Measurements from ENCODE around the gene TMEM150C.

TMEM150C gene

DNA sequence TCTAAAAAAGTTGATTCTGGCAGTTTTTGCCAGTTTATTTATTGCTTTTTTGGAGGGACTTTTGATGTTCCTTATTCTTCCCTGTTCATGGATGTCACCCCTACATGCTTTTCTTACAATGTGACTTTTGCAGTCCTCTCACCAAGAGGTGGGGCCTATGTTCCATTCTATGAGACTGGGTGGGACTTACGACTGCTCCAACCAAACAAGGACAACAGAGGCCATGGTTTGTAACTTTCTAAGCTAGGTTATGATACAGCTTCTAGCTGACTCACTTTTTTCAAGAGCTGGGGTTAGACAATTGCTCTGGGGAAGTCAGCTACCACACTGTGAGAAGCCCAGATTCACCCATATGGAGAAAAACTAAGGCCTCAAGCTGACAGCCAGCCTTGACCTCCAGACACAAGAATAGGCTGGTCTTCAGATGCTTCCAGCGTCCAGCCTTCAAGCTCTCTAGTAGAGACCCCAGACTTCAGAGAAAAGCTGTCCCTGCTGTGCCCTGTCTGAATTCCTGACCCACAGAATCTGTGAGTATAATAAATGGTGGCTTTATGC, 91.9 kb downstream of the TMEM150C start:
- no peak for DNase-seq

DNA sequence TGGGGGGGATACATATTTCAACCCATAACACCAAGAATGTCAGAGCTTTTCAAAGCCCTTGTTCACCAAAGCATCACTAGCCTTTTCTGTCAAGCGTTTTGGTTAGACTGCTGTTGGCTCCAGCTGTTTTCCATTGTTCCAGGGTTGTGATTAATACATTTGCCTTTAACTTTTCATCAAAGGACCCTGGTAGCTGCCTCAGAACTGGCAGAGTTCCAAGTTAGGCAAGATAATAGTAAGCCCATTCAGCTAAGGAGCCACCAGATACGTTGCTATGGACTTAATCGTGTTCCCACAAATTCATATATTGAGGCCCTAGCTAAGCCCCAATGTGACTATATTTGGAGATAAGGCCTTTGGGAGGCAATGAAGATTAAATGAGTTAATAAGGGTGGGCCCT, 94.3 kb downstream of the TMEM150C start:
- no peak for DNase-seq

DNA sequence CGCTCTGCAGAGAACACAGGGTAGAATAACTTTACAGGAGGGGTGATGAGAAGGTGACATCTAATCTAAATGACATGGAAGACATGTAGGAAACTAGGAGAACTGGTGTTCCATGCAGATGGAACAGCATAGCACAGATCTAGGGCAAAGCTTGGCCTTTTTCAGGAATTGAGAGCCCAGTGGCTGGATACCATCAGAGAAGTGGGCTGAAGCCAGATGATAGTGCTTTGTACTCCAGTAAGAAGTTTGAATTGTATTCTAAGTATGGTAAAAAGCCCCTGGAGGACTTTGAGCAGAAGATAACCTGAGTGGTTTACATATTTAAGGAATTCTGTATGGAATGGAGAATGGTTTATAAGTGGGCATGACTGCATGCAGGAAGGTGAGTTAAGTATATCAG, 98.6 kb downstream of the TMEM150C start:
- DNase-seq = no peak

DNA sequence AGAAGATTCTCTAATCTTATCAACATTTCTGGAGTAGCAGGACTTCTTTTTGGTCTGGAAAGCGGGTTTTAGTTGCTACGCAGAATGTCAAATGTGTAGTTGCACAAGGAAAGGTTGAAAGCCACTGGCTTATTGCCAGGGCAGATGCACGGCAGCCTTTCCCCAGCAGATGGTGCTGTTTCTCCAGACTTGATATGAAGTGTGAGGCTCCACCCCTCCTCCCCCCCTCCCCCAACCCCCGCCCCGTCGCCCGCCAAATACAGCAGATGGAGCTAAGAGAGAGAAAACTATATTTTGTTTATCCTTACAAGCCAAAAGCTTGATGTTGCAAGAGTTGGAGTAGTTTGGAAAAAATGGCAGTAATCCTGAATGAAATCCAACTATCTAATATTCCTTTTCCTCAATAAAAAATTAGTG, 99.4 kb downstream of the TMEM150C start:
- DNase-seq = peak; percentile 83 to 87

DNA sequence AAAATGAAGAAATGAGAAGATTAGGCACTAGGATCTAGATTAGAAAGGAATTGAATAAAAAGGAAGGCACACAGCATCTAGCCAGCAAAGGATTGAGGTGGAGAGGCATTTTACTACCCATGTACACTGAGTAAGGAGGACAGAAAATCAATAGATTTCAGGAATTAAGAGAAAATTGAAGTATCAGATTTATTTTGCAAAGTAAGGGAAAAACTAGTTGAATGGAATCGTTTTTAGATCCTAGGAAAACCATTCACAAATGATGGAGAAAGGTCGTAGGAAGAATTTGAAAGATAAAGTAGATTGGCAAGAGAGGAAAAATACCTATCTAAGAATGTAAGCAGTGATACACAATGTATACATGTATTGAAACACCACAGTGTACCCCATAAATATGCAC, 100.1 kb downstream of the TMEM150C start:
- DNase-seq = no peak

DNA sequence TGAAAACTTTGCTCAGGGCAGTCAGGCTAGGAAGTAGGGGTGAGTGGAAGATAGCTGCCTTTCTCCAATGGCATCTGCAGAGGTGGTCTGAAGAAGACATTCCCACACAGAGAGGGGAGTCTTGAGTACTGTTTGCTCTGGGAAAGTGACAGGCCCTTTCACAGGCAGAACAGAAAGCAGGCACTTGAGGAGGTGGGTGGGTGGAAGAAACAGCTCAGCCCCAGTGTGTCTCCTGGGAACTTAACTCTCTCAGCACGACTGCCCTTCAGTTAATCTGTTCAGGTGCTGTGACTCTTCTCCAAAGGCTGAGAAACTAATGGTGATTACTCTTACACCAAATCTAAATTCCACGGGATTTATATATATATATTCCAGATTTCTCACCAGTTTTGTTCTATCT, 103.1 kb downstream of the TMEM150C start:
- no peak for DNase-seq

DNA sequence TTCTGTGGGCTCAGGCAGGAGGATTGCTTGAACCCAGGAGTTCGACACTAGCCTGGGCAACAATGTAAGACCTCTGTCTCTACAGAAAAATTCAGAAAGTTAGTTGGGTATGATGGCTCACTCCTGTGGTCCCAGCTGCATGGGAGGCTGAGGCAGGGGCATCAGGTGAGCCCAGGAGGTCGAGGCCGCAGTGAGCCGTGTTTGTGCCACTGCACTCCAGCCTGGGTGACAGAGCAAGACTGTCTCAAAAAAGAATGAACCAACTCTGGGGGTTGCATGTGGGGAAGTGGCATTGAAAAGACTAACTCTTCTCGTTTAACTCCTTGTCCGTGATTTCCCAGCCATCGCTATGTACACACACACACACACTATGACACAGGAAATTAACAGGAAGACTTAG, 104.5 kb downstream of the TMEM150C start:
- DNase-seq = no peak

DNA sequence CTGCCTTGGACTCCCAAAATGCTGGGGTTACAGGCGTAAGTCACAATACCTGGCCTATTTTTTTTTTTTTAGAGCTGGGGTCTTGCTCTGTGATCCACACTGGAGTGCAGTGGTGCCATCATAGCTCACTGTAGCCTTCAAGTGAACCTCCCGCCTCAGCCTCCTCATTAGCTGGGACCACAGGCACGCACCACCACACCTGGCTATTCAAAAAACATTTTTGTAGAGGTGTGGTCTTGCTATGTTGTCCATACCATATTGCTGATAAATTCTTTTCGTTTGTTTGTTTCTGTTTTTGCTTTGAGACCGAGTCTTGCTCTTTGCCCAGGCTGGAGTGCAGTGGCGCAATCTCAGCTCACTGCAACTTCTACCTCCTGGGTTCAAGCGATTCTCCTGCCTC, 109.8 kb downstream of the TMEM150C start:
- DNase-seq = no peak

DNA sequence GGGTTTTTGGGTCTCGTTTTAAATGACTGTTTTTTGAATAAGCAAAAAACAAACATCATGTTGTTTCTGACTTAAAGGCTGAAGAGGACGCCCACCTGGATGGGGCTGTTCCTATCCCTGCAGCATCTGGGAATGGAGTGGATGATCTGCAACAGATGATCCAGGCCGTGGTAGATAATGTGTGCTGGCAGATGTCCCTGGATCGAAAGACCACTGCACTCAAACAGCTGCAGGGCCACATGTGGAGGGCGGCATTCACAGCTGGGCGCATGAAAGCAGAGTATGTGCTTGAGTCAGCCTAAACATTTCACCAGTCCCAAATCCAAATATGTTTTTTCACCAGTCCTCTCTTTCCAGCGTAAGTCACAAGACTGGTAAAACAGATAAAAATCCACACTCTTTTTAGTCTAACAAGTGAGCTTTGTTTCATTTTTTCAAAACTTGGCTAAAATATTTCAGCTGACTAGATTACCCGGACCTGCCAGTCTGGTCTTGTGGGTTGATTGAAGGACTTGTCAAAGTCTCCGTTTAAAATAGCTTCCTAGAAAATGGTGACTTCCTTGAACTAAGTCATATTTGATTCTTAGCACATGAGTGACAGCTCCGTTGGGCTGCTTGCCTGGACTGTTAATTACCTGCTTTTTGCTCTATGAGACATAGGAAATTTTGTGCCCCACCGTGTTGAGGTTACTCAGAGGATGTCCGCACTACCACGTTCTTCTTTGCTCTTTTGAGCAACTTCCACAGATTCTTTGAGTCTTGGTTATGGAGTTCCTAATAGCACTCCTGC, 110.6 kb downstream of the TMEM150C start:
- DNase-seq = no peak

DNA sequence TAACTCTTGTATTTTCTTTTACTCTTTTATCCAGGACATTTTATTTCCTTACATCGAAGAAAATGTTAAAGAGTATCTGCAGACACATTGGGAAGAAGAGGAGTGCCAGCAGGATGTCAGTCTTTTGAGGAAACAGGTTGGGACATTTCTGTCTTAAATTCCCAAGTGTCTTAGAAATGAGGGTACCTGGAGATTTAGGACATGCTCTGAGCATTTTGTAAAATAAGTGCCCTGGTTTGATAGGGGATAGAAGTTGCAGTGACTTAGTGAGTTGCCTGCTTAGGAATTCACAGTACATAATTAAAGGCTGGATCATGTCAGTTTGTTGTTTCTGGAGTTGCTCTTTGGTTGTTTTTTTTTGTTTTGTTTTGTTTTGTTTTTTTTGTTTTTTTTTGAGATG, 113.9 kb downstream of the TMEM150C start:
- DNase-seq = no peak

DNA sequence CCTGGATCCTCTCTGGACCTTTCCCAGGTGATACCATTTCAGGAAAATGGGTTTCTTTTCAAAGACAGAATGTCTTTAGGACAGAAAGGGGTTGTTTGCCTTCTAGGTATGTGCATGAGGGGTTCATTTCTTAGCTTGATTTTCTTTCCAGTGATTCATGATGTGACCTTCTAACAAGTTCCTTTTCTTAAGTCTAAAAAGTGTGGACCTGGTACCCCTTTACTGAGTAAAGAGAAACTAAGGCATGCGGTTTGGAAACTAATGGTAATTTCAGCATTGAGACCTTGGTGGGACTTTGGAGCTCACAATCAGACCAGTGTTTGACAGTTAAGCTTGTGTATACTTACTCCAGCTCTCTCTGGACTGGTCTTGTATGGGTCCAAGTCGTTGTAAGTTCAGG, 122.7 kb downstream of the TMEM150C start:
- no peak for DNase-seq

DNA sequence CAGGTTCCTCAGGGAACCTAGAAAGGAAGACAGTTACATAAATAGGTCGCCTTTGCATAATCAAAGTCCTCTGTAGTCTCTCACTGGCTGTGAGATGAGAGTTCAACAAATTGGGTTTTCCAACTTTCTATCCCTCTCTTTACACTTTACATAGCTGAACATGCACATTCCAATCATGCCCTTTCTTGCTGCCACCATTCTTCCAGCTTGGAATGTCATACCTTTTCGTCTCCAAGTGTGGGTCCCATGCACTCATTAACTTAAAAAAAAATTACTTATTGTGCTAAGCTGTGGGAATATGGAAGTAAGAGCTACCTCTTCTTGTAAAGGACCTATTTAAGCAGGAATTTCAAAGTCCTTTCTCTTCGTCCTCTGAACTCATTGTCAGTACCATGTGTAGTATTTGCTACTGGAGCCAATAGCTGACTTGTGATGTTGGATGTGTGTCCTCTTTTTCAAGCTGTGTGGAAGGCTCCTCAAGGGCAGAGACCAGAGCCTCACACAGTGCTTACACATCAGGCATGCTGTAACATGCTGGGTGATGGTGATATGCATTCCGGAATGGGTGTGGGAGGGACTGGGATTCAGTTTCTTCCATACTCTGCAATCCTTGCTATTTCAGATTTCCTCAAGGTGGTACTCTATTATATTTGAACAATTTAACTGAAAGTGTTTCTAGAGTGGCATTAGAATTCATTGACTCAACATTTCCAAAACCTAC, 124.3 kb downstream of the TMEM150C start:
- DNase-seq = no peak

DNA sequence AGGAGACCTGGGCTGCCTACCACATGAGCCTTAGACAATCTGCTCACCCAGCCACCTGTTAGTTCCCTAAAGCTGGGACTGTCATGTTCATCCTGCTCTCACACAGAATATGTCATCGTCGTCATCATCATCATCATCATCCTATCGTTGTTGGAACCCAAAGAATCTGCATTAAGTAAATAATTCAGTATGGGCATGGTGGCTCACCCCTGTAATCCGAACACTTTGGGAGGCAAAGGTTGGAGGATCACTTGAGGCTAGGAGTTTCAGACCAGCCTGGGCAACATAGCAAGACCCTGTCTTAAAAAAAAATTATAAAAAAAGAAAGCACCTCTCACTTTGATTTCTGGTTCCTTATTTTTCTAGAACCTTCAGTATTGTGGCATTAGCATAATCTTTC, 125.0 kb downstream of the TMEM150C start:
- DNase-seq = no peak

DNA sequence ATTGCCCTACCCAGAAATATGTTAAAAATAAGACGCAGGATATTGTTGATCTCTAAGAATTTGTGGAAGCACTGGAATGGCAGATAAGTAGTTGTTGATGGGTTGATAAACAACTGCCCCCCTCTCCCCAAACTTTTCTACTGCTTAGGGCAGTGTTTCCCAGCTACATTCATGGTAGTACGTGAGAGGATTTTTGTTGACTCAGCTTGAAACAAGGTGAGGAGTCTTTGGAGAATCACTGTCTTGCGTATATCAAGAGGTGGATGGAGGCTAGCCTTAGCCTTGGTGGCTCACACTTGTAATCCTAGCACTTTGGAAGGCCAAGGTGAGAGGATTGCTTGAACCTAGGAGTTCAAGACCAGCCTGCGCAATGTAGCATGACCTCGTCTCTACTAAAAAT, 125.7 kb downstream of the TMEM150C start:
- no peak for DNase-seq

DNA sequence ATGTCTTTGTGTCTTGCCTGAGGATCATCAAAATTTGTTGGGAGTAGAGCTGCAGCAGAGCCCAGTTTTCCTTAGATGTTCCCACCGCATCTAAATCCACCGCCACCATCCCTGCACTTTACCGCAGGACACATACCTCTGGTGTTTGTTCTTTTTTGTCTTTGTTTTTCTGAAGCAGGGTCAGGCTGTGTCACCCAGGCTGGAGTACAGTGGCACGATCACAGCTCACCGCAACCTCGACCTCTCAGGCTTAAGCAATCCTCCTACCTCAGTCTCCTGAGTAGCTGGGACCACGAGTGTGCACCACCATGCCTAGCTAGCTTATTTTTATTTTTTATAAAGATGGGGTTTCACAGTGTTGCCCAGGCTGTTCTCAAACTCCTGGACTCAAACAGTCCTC, 126.8 kb downstream of the TMEM150C start:
- no peak for DNase-seq

DNA sequence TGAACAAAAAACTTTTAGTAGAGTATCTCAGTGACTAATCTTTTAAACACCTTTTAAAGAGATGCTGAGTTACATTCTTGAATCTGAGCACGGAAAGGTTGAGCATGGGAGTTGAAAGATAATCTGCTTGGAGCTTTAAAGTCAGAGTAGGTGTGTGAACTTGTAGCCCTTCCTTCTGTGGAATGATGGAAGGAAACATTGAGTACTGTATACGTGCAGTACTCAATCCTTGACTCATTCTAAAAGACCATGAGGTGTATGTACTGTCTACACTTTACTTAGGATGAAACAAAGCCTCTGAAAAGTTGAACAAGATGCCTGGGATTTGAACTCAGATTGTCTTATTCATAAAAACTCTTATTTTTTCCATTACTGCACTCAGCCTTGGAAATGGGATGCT, 128.0 kb downstream of the TMEM150C start:
- no peak for DNase-seq

All from activated CD4-positive, alpha-beta T cell treated with anti-CD3 and anti-CD28 coated beads, Interleukin-2, amount 50 U/mL, for 4 hours (primary cell).